A549 treated with Hydrocortisone at 1 μM for 4 hours (cell line): ENCODE data around the gene CYBB. TPM values are rescaled to one million over a fixed set of nuclear protein-coding genes. Genes with fewer than 3 reads are reported as not detected.

ENCODE experiments used
- total RNA-seq: library from RNA; stranded (reverse); fragments of 200-300 nt; extraction: Qiagen RNA extraction; gene quantifications from 5 replicates; pipeline ENCODE4 v1.2.3, GENCODE V29; 2022

CYBB gene
- total RNA-seq, result 0.02 to 0.08 TPM (median 0.05 TPM) in 5 replicates

DNA sequence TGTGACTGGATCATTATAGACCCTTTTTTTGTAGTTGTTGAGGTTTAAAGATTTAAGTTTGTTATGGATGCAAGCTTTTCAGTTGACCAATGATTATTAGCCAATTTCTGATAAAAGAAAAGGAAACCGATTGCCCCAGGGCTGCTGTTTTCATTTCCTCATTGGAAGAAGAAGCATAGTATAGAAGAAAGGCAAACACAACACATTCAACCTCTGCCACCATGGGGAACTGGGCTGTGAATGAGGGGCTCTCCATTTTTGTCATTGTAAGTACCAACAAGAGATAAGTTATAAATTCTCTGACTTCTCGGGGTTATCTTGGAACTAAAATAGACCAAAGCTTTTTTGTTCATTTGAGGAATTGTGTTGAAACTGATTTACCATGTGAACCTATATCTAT lies at the start of gene CYBB:
Gene CYBB, plus strand, starts transcription at position 203 of the 400 bp plus-strand sequence. Its CDS starts 19 bp downstream, at position 222.

GRCh38 chrX:37846934-37847732 lies 67.3 kb downstream of the CYBB start, which contains the start of gene DYNLT3:
DYNLT3 (minus strand) TSS chrX:37847571; CDS start chrX:37847510, 61 bp downstream.

Other genes starting within 250 kb of the CYBB start
- gene LANCL3, start 208.4 kb upstream of the CYBB start, total RNA-seq, result not detected in 5 replicates
- gene XK, start 94.3 kb upstream of the CYBB start, total RNA-seq, result 0.37 to 0.43 TPM (median 0.40 TPM) in 5 replicates
- gene DYNLT3, start 67.5 kb downstream of the CYBB start, total RNA-seq, result 13.5 to 21.3 TPM (median 14.7 TPM) in 5 replicates
- gene SYTL5, start 226.5 kb downstream of the CYBB start, total RNA-seq, result 0.27 to 0.35 TPM (median 0.32 TPM) in 5 replicates